NCI-H1436 treated with DMSO at 0.1 percent for 48 hours (cell line): Measurements from ENCODE around the gene ABCA2.
"Not testable (repeated sequence)": the region's sequence is repeated elsewhere in the genome, so short reads cannot be mapped to it uniquely, and the experiment has no call there.

Experiments used
- DNase-seq: peaks from one replicate; lab custom pipeline; 2025; lab: John Stamatoyannopoulos, UW

ABCA2 gene

DNA sequence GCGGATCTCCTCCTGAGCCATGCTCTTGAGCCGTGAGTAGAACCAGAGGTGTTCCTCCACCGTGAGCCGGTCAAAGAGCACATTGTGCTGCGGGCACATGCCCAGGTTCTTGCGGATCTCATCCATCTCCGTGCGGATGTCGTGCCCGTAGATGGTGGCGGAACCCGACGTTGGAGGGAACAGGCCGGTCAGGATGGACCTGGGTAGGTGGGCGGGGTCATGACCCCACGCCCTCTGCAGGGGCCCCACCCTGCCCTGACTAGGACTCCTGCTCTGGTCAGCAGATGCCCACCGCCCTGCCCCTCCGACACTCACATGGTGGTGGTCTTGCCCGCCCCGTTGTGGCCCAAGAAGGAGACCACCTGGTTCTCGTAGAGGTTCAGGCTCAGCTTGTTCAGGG, 12.1 kb downstream of the ABCA2 start:
- no peak for DNase-seq

DNA sequence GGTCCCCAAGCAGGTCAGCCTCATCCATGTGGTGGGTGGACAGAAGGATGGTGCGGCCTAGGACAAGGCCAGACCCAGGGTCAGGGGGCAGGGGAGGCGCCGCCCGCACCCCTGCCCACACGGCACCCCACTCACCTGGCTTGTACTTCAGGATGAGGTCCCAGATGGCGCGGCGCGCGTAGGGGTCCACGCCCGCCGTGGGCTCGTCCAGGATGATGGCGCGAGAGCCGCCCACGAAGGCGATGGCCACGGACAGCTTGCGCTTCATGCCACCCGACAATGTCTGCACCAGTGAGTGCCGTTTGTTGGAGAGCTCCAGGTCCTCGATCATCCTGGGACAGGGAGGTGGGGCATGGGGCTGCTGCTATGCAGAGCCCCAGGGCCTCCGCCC, 12.5 kb downstream of the ABCA2 start:
- no peak for DNase-seq

DNA sequence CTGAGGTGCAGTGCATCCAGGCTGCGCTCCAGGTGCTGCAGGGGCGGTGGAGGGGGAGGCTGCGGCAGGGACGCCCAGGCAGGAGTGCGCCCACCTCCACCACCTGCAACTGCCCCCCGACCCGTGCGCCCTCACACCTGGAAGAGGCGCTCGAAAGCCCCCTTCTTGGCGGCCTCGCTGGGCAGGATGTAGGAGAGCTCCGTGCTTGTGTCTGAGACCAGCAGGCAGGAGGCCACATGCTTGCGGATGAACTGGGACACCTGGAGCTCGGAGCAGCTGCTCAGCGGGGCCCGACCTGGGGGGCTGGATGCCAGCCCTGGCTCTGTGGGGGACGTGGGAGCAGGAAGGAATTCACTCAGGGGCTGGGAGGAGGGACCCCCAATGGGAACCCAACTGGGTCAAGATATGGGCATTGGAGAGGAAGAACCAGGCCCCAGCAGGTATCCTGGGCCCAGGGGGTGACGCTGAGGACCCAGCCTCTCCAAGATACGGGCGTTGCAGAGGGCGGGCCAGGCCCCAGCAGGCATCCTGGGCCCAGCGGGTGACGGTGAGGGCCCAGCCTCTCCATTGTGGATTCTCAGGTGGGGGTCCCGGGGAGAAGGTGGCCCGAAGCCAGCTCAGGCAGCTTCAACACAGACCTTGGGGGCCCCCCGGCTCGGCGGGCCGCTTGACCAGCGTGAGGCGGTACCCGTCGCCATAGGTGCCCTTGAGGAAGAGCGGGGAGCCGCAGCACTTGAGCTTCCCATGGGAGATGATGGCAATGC, 13.1 kb downstream of the ABCA2 start:
- no peak for DNase-seq

DNA sequence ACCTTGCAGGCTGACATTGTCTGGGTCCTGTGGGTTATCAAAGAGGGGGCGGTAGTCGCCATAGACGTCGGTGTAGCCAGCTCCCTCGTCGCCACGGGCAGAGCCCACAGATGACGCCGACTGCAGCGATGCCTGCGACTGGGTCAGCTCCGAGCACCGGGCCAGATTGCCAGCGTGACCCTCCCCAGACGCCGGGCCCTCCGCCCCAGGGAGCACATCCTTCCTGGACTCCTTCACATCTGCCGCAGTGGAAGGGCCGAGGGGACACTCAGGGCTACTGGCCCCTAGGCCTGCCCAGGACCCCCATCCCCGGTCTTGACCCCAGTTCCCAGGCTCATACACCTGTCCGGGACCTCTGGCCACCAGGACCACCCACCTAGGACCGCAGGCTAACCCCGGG, 13.9 kb downstream of the ABCA2 start:
- DNase-seq = no peak

DNA sequence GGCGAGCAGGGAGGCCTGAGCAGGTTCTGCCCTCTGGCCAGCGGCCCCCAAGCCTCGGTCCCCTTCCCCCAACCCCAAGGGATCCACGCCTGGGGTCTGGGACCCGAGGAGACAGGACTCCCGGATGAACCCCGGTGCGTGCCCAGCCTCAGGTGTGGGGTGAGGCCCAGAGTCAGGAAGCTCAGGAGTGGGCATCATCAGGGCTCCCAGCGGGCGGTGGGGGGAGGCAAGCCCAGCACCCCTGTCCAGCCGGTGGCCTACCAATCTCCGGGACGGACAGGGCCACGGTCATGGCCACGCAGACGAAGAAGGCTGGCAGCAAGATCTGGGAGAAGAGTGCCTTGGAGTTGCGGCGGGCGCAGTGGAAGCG, 14.5 kb downstream of the ABCA2 start:
- DNase-seq = no peak

DNA sequence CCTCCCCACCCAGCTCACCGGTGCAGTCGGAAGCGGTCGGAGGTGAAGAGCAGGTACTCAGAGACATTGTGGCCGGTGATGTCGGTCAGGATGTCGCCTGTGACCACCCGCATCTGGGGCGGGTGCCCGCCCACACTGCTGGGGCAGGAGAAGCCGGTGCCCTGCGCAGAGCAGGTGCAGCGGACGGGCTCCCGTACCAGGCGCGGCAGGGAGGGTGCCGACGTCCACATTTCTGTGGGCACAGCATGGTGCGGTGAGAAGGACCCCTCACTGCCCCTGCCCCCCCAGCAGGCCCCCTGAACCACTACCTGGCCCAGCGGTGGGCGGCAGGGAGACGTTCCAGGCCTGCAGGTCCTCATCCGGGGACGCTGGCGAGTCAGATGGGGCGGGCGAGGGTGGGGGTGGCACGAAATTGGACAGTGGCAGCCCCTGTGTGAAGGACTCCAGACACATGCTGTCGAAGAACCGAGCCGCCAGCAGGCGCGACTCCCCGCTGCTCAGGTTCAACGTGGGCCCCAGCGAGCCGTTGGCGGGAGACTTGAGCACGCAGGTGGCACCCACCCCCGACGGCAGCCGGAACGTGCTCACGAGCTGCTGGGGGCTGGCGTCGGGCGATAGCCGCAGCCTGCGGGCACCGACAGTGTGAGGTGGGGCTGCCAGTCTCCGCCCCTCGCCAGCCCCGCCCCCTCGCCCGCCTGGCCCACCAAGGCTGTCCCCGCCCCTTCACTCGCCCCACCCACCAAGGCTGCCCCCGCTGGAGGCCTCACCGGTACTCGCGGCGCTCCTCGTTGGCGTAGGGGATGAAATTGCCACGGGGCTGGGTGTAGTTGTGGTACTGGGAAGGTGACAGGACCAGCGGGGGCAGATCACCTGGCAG, 15.1 kb downstream of the ABCA2 start:
- DNase-seq = no peak

DNA sequence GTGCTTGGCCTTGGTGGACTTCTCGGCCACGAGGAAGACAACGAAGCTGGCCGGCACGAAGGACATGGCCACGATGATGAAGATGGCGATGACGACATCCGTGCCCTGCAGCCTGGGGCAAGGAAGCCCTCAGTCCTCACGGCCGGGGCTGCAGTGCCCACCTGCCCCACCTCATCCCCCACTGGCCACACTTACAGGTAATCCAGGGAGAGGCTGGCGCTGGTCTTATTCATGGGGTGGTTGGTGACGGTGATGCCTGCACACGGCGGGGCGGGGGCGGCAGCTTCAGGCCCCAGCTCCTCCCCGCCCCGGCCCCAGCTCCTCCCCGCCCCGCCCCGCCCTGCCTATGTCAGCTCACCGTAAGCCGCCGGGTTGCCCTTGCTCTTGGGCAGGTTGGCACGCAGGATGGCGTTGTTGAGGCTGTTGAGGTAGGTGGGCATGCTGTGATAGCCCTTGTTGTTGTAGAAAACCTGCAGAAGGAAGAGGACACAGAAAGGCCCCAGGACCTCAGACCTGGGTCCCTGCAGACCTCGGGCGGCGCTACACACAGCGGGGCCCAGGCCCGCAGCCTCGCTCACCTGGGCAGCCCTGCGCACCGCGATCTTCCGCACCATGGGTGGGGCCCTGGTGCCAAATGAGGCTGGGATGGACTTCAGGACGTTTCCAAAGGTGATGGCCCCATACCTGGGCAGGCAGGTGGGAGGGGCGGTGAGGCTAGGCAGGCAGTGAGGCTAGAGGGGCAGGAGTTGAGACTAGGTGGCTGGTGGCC, 15.9 kb downstream of the ABCA2 start:
- no peak for DNase-seq

DNA sequence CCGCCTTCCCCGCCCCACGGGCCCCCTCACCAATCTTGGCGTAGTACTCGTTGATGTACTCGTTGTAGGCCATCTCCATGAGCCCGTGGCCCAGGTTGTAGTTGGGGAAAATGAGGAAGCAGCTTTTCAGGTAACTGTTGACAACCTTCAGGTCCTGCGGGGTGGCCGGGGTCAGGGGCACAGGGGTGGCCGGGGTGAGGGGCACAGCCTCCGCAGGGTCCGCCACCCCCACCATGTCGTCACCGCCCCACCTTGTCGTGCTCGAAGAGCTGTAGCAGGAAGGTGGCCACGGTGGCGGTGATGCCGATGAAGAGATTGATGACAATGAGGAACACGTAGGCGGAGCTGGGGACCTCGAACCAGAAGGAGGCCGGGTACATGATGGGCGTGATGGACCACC, 16.9 kb downstream of the ABCA2 start:
- DNase-seq = no peak

DNA sequence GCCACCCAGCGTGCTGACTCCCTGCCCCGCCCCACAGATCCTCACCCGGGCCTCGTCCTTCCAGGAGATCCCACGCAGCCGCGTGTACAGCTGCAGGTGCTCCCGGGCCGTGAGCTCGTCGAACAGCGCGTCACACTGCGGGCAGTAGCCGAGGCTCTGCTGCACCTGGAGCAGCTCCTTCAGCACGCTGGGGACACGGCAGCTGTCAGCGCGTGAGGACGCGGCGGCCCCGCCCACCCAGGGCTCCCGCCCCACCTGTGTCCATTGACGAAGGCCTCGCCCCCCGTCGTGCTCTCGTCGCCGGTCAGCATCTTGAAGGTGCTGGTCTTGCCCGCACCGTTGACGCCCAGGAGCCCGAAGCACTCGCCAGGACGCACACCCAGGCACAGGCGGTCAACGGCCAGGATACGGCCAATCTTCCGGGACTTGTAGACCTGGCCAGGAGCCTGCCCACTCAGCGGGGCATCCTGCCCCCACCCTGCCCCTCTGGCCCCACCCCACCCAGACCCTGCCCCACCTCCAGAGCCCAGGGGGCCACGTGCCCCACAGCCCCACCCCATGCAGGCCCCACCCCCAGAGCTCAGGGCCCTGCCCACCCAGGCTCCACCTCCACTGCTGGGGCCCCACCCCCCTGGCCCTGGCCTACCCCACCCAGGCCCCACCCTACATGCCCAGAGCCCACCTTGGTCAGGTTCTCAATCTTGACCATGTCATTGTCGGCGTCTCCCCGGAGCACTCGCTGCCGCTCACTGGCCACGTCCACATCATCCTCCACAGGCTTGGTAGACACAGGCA, 17.9 kb downstream of the ABCA2 start:
- no peak for DNase-seq

DNA sequence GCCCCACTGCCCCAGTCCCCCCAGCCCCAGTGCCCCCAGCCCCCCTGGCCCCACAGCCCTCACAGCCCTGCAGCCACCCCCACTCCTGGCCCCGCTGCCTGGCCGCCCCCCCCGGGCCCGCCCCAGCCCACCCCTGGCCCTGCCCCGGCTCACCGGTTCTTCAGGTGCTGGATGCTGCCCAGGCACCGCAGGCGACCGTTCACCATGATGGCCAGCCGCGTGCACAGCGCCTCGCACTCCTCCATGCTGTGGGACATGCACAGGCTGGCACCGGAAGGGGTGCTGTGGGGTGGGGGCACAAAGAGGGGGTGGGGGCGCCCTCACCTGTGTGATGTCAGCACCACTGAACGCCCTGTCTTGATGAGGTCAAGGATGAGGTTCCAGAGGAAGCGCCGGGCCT, 18.8 kb downstream of the ABCA2 start:
- no peak for DNase-seq

DNA sequence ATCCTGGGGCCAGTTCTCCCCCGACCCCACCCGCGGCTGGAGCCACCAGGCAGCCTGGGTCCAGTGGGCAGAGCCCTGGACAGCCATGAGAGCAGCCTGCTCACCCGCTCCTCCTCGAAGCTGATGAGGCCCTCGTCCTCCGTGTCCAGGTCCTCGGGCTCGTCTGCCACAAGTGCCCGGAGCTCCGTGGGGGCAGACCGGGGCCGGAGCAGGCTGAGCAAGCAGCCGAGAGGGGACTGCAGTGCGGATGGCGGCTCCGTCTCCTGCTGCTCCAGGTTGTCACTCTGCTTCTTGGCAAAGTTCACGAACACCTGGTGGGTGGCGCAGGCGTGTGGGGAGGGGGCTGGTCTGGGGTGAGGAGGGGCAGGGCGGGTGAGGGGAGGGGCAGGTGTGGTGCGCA, 19.7 kb downstream of the ABCA2 start:
- no peak for DNase-seq

DNA sequence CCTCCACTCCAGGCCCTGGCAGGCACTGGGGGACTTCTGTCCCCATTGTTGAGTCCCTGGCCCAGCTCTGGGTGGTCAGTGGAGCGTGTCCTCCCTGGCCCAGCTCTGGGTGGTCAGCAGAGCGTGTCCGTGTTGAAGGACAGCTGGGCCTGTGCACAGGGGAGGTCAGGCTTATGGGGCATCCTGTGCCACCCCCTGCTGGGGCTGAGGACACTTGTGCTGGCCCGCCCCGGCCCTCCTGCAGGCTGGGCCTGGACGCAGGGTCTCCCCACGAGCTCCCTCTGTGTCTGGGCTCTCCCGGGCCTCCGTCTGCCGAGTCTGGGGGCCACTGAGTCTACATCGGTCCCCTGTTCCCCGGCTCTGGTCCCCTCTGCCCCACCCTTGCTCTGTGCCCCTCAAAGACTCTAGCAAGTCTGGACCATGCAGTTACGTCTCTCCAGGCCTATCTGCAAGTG, 20.2 kb downstream of the ABCA2 start:
- DNase-seq = no peak

DNA sequence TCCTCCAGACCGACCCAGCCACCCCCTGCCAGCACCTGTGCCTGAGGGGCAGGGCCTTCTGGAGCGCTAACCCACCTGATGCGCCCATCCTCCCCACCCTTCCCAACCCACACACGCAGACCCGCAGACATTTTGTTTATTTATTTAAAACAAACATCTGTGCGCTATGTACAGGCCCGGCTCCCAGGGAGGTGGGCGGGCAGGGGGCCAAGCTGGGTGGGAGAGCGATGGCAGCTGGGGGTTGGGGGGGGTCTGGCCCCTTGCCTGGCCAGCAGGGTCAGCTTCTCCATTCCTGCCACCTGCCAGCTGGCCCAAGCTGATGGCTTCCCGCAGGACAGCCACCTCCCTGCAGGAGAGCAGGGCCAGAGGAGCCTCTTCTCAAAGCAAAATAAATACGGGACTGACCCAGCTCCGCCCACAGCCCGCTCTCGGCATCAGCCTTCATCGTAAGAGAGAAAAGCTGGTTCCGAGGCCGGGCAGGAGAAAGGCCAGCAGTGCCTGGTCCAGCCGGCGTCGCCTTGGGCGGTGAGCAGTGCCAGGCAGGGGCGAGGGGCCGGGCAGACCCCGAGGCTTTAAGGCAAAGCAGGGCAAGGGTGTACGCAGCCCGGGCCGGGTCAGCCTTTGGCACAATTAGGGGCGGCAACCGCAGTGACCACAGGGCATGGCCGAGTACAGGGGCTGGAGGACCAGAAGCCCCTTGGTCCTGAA, 20.8 kb downstream of the ABCA2 start:
- DNase-seq = no peak

DNA sequence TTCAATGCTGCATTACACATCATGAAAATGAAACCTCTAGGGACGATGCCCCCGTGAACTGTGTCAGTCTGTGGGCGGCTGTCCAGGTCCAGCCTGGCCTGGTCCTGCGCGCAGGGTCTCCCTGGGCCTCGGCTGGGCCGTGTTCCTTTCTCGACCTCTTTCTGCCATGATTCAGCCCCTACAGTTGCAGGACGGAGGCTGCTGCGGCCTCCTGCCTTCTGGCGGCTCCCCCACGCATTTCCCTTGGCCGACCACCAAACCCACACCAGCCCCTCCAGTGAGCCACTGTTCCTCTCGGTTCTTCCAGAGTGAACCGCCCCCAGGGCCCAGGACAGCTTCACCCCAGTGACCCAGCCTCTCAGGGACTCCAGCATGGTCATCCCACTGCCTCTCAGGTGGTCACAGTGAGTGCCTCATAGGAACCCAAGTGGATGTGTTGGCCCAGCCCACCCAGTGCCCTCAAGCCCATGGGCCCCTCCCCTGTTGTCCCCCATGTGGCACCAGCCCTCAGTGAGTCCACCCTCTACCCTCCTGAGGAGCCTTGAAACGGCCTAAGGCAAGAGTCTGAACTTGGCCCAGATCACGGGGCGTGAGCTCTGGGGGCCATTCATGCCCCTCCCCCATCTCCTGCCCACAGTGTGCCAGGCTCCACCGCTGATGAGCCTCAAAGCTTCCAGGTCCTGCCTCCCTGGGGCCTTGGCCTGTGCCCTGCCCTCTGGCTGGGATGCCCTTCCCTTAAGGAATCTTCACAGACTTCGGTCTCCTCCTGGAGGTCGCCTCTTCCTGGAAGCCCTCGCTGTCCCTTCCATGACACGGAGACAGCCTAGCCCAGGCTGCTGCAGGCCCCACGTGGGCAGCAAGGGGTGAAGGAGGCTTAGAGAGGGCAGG, 21.7 kb downstream of the ABCA2 start:
- no peak for DNase-seq

DNA sequence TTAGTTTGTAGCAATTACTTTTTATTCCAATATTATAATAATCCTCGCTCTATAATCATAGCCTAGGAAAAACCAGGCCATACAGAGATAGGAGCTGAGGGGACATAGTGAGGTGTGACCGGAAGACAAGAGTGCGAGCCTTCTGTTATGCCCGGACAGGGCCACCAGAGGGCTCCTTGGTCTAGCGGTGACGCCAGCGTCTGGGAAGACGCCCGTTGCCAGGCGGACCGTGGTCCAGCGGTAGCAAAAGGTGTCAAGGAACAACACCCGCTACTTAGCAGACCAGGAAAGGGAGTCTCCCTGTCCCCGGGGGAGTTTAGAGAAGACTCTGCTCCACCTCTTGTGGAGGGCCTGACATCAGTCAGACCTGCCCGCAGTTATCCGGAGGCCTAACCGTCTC, 23.8 kb downstream of the ABCA2 start:
- not testable (repeated sequence) for DNase-seq

DNA sequence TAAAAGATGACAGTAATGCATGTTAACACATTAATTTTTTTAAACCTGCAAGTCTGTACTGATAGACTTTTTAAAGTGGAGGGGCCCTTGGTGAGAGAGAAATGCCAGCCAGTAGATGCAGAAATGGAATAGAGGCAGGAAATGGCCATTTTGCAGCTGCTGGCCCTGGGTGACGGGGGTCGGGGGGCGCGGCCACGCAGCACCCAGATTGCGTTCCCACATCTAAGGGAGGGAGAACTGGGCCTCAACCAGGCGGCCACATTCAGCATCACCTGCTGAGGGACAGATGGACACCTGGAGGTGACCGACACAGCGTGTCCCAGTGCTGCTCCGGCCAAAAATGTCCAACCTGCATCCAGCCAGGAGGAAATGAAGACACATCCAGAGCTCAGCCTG, 25.4 kb downstream of the ABCA2 start:
- DNase-seq = no peak

DNA sequence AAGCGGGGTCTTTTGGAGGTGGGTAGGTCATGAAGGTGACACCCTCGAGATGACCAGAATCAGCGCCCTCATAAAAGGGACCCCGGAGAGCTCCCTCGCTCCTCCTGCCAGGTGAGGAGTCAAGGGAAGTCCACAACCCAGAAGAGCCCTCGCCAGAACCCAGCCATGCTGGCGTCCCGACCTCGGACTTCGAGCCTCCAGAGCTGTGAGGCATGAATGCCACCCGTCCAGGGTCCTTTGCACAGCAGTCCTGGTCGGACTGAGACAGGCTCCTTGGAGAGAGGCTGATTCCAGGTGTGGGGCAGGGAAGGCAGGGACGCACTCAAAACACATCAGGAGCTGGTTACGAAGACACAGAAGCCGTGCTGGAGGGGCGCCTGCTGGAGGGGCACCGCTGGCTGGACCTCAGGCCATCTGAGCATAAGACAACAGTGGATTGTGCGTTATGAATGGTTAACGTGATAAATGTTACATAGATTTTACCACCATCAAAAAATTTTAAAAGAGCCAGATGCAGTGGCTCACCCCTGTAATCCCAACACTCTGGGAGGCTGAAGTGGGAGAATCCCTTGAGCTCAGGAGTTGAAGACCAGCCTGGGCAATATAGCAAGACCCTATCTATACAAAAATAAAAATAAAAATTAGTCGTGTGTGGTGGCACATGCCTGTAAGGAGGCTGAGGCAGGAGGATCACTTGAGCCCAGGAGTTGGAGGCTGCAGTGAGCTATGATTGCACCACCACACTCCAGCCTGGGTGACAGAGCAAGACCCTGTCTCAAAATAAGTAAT, 26.0 kb downstream of the ABCA2 start:
- no peak for DNase-seq

DNA sequence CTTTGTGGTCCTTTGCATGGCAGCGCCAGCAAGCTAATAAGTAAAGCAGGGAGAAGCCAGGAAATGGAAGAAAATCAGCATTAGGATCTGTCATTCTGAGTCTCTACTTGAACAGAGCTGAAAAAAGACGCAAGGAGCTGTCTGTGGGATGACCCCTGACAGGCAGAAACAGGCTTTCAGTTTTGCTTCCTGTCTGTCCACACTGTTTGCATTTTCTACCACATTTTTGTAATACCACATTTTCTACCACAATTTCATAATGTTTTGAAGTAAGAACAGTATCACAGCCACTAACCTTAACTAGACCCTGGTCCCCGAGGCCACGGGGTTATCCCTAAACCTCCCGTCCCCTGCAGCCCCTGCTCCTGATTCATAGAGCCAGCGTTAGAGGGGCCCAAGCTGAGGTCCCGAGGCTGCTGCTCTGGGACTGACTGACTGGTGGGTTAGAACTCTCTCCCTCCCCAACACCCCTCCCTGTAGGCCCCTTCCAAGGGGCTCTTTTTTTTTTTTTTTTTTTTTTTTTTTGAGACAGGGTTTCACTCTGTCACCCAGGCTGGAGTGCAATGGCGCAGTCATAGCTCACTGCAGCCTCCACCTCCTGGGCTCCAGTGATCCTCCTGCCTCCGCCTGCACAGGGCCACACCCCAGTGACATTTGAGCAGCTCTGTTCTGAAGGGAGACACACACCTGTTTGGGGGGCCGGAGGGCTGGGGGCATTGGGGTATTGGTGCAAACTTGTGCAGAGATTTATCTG, 27.7 kb downstream of the ABCA2 start:
- no peak for DNase-seq

DNA sequence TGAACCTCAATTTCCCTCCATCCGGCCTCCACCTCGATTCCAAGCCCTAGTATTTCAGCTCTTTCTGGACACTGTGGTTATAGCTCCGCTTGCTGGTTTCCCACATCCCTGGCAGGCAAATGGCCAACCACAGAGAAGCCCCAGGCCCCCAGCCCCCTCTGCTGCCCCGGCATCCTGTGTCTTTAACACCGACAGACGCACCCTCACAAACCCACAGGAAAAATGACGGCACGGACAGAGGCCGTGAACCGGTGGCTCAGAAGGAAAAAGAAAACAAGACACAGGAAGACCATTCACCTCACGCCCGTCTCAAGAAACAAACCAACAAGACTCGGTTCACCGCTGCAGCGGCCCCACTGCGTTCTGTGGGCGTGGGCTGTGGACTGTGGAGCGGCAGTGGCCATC, 30.2 kb downstream of the ABCA2 start:
- no peak for DNase-seq
